Measurements from ENCODE around the gene RABIF. TPM values are rescaled to one million over a fixed set of nuclear protein-coding genes. Genes with fewer than 3 reads are reported as not detected.

Gene RABIF
- total and polyA plus RNA-seq, 3 experiments from 2014 or later, result 13.9 to 22.2 (median 14.0) TPM

- no peak for DNase-seq
- ChIA-PET POLR2A (no interaction called here), CTCF (no interaction called here)
- no peaks in the 10 kb centered on the region for H3K4me1 Mint-ChIP-seq
- no peak overlapping the region for H3K4me3 Mint-ChIP-seq
- peaks cover 0 to 5% (median 3%) of the 10 kb centered on the region in 3 donors for H3K36me3 Mint-ChIP-seq
- peaks cover 0 to 13% of the 10 kb centered on the region in 2 donors for H3K27me3 Mint-ChIP-seq
- H3K36me3 ChIP-seq (ENCODE audit: insufficient read depth, low read length), result no peaks in the 10 kb centered on the region
- H3K27me3 ChIP-seq (ENCODE audit: insufficient read depth, low read length, poor library complexity, severe bottlenecking), result no peaks in the 10 kb centered on the region
- H3K9me3 ChIP-seq (ENCODE audit: low read length), result no peaks in the 10 kb centered on the region
- H3K9me3 Mint-ChIP-seq, result no peaks in the 10 kb centered on the region
- peak overlapping the region in 1 of 8 donors; percentile 18 for H3K27ac Mint-ChIP-seq
- no peak overlapping the region for H3K4me3 ChIP-seq (ENCODE audit: low read length)
- H3K4me1 ChIP-seq (ENCODE audit: insufficient read depth, low read length), result no peaks in the 10 kb centered on the region
- H3K27ac ChIP-seq (ENCODE audit: low read depth, low read length), result no peak overlapping the region
Observed at GRCh38 chr1:202871367-202871766, 17.6 kb downstream of the RABIF start.

DNA sequence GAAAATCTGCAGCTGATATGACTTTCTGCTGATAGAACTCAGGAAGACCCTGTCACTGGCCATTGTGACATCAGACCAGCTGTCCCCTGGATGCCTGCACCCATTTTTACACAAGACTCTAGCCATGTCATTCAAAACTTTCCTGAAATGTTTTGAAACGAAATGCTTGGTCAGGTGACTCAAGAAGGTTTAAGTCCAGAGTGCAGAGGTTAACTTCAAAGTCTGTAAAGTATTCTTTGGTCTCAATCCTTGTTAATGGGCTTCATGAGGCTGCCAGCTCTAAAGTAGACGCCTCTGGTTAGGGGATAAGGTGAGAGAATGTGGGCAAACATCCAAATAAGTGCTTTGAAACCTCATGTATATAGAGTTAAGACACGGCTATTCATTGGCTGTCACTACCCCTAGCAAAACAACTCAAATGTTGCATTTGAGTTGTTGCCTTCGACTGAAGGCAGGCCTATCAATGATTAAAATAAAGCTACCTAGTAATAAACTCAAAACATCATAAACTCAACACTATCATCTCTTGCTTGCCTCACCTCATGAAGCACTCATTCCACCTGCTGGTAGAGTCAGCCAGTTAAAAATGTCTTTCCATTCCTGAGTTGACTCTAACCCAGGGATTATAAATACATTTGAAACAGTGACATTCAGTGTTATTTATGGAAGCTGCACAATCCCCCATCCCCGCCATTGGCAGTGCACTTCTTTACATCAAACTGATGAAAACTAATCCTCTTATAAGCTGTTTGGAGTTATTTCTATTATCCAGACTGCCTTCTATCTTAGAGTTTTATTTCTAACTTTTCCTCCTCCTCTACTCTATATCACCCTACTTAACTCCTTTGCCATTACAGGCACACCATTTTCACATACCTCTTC, 26.0 kb downstream of the RABIF start:
- DNase-seq, result no peak

DNA sequence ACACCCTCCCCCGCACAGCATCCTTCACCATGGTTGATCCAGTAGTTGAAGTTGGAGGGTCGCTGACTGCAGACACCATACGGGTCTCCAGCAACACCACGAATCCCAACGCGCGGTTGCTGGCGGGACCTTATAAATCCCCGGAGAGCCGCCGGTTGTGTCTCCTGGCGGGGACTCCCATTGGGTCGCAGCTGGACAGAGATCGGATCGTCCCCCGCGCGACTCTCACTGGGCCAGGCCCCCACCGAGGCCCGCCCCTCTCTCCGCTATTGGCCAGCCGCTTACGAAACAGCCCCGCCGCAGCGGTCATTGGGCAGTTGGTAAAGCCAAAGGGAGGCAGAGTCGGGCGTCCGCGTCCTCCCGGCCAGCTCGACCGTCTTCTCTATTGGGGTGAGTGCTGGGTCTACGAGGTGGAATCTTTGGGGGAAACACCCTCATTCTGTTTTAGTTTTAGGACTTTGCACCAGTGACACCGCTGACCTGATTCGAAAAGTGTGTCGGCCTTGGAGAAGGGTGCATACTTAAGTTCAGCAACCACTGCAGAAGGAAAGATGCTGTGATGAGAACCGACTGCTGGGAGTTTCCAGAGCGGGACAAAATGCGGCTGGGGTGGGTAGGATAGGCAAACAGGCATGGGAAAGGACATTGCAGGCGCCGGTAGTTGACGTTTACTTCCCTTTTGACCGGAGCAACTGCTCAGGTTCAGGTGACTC, 27.4 kb downstream of the RABIF start:
- H3K27me3 Mint-ChIP-seq, result peaks cover 25 to 62% of the 10 kb centered on the region in 2 donors
- no peaks in the 10 kb centered on the region for H3K9me3 ChIP-seq (ENCODE audit: low read length)
- POLR2A ChIA-PET, result no interaction called here

More for the DNA sequence above, 26.0 kb downstream of the RABIF start:
- Mint-ChIP-seq H3K4me3 (peak overlapping the region in 6 of 7 donors; percentile 11 to 91 (median 81)), H3K27ac (no peak overlapping the region), H3K4me1 (peaks cover 12 to 22% (median 19%) of the 10 kb centered on the region in 3 donors), H3K9me3 (no peaks in the 10 kb centered on the region), H3K36me3 (no peaks in the 10 kb centered on the region), H3K27me3 (peaks cover 25 to 67% of the 10 kb centered on the region in 2 donors)
- Histone ChIP-seq H3K36me3 (ENCODE audit: insufficient read depth, low read length) (no peaks in the 10 kb centered on the region), H3K4me3 (ENCODE audit: low read length) (no peak overlapping the region), H3K27ac (ENCODE audit: low read depth, low read length) (no peak overlapping the region), H3K4me1 (ENCODE audit: insufficient read depth, low read length) (peaks cover 5% of the 10 kb centered on the region), H3K9me3 (ENCODE audit: low read length) (no peaks in the 10 kb centered on the region), H3K27me3 (ENCODE audit: insufficient read depth, low read length, poor library complexity, severe bottlenecking) (peaks cover 15% of the 10 kb centered on the region)
- ChIA-PET POLR2A (interaction anchor here (0.6 kb wide), 1 partner anchor 832 kb away, joined by 3 read pairs; no protein-coding TSS in a partner anchor), CTCF (interaction anchor here (1.0 kb wide), 1 partner anchor 8 kb away, joined by 3 read pairs; no protein-coding TSS in a partner anchor)

GRCh38 chr1:202860744-202861419, 28.1 kb downstream of the RABIF start:
- no peaks in the 10 kb centered on the region for H3K9me3 Mint-ChIP-seq
- peaks cover 15% of the 10 kb centered on the region for H3K27me3 ChIP-seq (ENCODE audit: insufficient read depth, low read length, poor library complexity, severe bottlenecking)
- peaks cover 12 to 22% (median 19%) of the 10 kb centered on the region in 3 donors for H3K4me1 Mint-ChIP-seq
- peaks cover 5% of the 10 kb centered on the region for H3K4me1 ChIP-seq (ENCODE audit: insufficient read depth, low read length)
- H3K27ac ChIP-seq (ENCODE audit: low read depth, low read length), result no peak overlapping the region
- H3K4me3 Mint-ChIP-seq, result peak overlapping the region; percentile 61 to 91 (median 81)
- DNase-seq, result peak in 1 of 5 donors; percentile 7
- H3K9me3 ChIP-seq (ENCODE audit: low read length), result no peaks in the 10 kb centered on the region
- no peaks in the 10 kb centered on the region for H3K36me3 Mint-ChIP-seq
- H3K27me3 Mint-ChIP-seq, result peaks cover 27 to 57% of the 10 kb centered on the region in 2 donors
- ChIA-PET CTCF (interaction anchor here (1.5 kb wide), 1 partner anchor 9 kb away, joined by 3 read pairs; no protein-coding TSS in a partner anchor), POLR2A (no interaction called here)
- peak overlapping the region; percentile 61 for H3K4me3 ChIP-seq (ENCODE audit: low read length)
- no peaks in the 10 kb centered on the region for H3K36me3 ChIP-seq (ENCODE audit: insufficient read depth, low read length)
- H3K27ac Mint-ChIP-seq, result no peak overlapping the region

More for the DNA sequence above, 27.4 kb downstream of the RABIF start:
- Mint-ChIP-seq H3K27ac (peak overlapping the region in 2 of 8 donors; percentile 64 to 76), H3K9me3 (no peaks in the 10 kb centered on the region), H3K4me1 (peaks cover 12 to 22% (median 19%) of the 10 kb centered on the region in 3 donors), H3K4me3 (peak overlapping the region; percentile 61 to 91 (median 81)), H3K36me3 (no peaks in the 10 kb centered on the region)
- Histone ChIP-seq H3K4me3 (ENCODE audit: low read length) (peak overlapping the region; percentile 61), H3K27me3 (ENCODE audit: insufficient read depth, low read length, poor library complexity, severe bottlenecking) (peaks cover 15% of the 10 kb centered on the region), H3K36me3 (ENCODE audit: insufficient read depth, low read length) (no peaks in the 10 kb centered on the region), H3K27ac (ENCODE audit: low read depth, low read length) (no peak overlapping the region), H3K4me1 (ENCODE audit: insufficient read depth, low read length) (peaks cover 5% of the 10 kb centered on the region)
- CTCF ChIA-PET, result interaction anchor here (1.5 kb wide), 1 partner anchor 10 kb away, joined by 3 read pairs; no protein-coding TSS in a partner anchor
- DNase-seq, result peak in 3 of 5 donors; percentile 11 to 18 (median 12)

GRCh38 chr1:202858789-202859414, 30.0 kb downstream of the RABIF start:
- Mint-ChIP-seq H3K4me3 (no peak overlapping the region), H3K9me3 (no peaks in the 10 kb centered on the region), H3K27ac (no peak overlapping the region), H3K4me1 (peaks cover 12 to 22% (median 19%) of the 10 kb centered on the region in 3 donors), H3K36me3 (no peaks in the 10 kb centered on the region), H3K27me3 (peaks cover 19 to 38% of the 10 kb centered on the region in 2 donors)
- Histone ChIP-seq H3K9me3 (ENCODE audit: low read length) (no peaks in the 10 kb centered on the region), H3K36me3 (ENCODE audit: insufficient read depth, low read length) (no peaks in the 10 kb centered on the region), H3K27ac (ENCODE audit: low read depth, low read length) (no peak overlapping the region), H3K27me3 (ENCODE audit: insufficient read depth, low read length, poor library complexity, severe bottlenecking) (peaks cover 15% of the 10 kb centered on the region), H3K4me1 (ENCODE audit: insufficient read depth, low read length) (peaks cover 5% of the 10 kb centered on the region), H3K4me3 (ENCODE audit: low read length) (no peak overlapping the region)
- POLR2A ChIA-PET, result no interaction called here
- CTCF ChIA-PET, result no interaction called here
- DNase-seq, result no peak

DNA sequence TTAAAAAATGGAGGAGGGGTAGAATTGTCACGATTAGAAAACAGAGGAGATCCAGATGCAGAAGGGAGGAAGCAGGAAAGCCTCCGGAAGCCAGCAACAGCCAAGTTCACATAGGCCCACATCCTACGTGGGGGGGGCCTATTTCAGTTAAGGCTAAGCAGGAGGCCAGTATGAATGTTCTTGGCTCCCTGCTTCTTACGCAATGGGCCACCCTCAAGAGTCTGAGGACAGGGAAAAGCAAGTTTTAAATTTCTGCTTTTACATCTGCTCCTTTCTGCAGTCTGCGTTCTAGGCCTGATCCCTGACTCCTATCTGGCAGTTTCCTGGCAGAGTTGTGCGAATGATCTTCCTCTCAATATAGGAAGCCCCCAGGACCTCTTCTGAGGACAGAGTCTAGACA, 30.6 kb downstream of the RABIF start:
- H3K36me3 ChIP-seq (ENCODE audit: insufficient read depth, low read length), result no peaks in the 10 kb centered on the region
- H3K9me3 ChIP-seq (ENCODE audit: low read length), result no peaks in the 10 kb centered on the region
- peaks cover 15% of the 10 kb centered on the region for H3K27me3 ChIP-seq (ENCODE audit: insufficient read depth, low read length, poor library complexity, severe bottlenecking)
- no peak for DNase-seq
- Mint-ChIP-seq H3K4me1 (peaks cover 12 to 22% (median 19%) of the 10 kb centered on the region in 3 donors), H3K36me3 (no peaks in the 10 kb centered on the region), H3K27me3 (peaks cover 17 to 33% of the 10 kb centered on the region in 2 donors), H3K9me3 (no peaks in the 10 kb centered on the region), H3K27ac (no peak overlapping the region), H3K4me3 (no peak overlapping the region)
- peaks cover 5% of the 10 kb centered on the region for H3K4me1 ChIP-seq (ENCODE audit: insufficient read depth, low read length)
- H3K4me3 ChIP-seq (ENCODE audit: low read length), result no peak overlapping the region
- H3K27ac ChIP-seq (ENCODE audit: low read depth, low read length), result no peak overlapping the region
- ChIA-PET CTCF (no interaction called here), POLR2A (no interaction called here)

DNA sequence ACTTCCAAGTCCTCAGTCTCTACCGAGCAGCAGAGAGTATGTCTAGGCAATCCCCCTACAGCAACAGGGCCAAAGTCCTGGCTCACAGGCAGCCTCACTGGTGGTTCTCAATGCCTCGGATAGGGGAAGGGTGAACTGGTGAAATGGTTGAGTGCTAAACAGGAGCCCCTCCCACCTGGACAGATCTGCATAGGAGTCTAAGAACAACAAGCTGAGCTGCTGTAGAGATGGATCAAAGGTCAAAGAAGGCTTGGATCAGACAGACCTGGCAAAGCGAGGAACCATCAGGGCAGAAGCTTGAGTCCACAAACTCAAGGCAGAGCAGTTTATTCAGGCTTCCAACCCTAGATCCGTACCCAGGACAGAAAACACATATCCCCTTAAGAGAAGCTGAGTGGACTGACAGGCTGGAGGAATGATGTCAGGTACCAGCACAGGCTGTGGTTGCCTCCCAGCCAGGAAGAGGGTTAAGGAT, 31.8 kb downstream of the RABIF start:
- no peak for DNase-seq
- Mint-ChIP-seq H3K9me3 (no peaks in the 10 kb centered on the region), H3K27me3 (peaks cover 13 to 22% of the 10 kb centered on the region in 2 donors), H3K4me1 (peaks cover 12 to 21% (median 17%) of the 10 kb centered on the region in 3 donors), H3K4me3 (no peak overlapping the region), H3K27ac (no peak overlapping the region), H3K36me3 (no peaks in the 10 kb centered on the region)
- ChIA-PET POLR2A (no interaction called here), CTCF (no interaction called here)
- H3K4me1 ChIP-seq (ENCODE audit: insufficient read depth, low read length), result peaks cover 5% of the 10 kb centered on the region
- H3K9me3 ChIP-seq (ENCODE audit: low read length), result no peaks in the 10 kb centered on the region
- no peak overlapping the region for H3K27ac ChIP-seq (ENCODE audit: low read depth, low read length)
- H3K36me3 ChIP-seq (ENCODE audit: insufficient read depth, low read length), result no peaks in the 10 kb centered on the region
- no peak overlapping the region for H3K4me3 ChIP-seq (ENCODE audit: low read length)
- peaks cover 10% of the 10 kb centered on the region for H3K27me3 ChIP-seq (ENCODE audit: insufficient read depth, low read length, poor library complexity, severe bottlenecking)

Data from CD8-positive, alpha-beta memory T cell (primary cell).